22Rv1 (cell line): ENCODE data around the gene MAN1C1.

Experiments used
- CTCF ChIP-seq: fragments of 450-650 bp; IDR thresholded peaks from 2 replicates; pipeline ENCODE4 v1.5.1; 2017; ENCODE audit warnings: mild to moderate bottlenecking
- ZFX ChIP-seq: fragments of 450-650 bp; IDR thresholded peaks from 2 replicates; pipeline ENCODE4 v1.6.1; 2017; ENCODE audit warnings: antibody characterized with exemption, borderline replicate concordance

DNA sequence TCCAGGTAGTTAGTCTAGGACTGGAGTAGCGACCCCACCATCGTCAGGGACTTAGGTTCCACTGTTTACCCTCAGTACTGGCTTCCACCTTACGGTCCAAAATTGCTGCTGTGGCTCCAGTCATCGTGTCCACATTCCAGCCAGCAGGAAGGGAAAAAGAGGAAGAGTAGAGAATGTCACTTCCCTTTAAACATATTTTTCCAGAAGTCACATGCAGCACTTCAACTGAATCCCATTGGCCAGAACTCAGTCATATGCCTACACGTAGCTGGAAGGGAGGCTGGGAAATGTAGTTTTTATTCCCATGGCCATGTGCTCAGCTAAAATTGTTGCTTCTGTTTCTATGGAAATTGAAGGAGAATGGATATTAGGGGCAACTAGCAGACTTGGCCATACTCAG, 99.3 kb downstream of the MAN1C1 start:
- TF ChIP-seq CTCF, result no peak
- TF ChIP-seq ZFX, result no peak
